Panc1 (cell line): Measurements from ENCODE around the gene POLR1G.

ENCODE experiments used
- CTCF ChIP-seq: fragments of 450-650 bp; IDR thresholded peaks from 2 replicates; pipeline ENCODE4 v1.5.1; 2017; ENCODE audit warnings: mild to moderate bottlenecking
- POLR2AphosphoS5 ChIP-seq: IDR thresholded peaks from 2 replicates; pipeline ENCODE4 v1.6.1; 2012; ENCODE audit warnings: mild to moderate bottlenecking, low read depth, low read length, moderate library complexity
- REST ChIP-seq, 2 experiments: IDR thresholded peaks; 2 replicates each; pipeline ENCODE4 v1.6.1; 2011 to 2012; ENCODE audit warnings: low read depth in 2 of 2, control low read depth in 1 of 2, low read length in 1 of 2, mild to moderate bottlenecking in 1 of 2, moderate library complexity in 1 of 2; ENCODE audit not compliant: insufficient read depth in 1 of 2
- SIN3A ChIP-seq: IDR thresholded peaks from 2 replicates; pipeline ENCODE4 v1.6.1; 2012; ENCODE audit warnings: low read depth, mild to moderate bottlenecking, low read length, moderate library complexity, borderline replicate concordance; ENCODE audit not compliant: insufficient read depth

- TF ChIP-seq CTCF (no peak), POLR2AphosphoS5 (no peak), SIN3A (no peak), REST (IDR thresholded peaks at IDR 0.05; ENCODE audit: insufficient read depth in 1 of 2, low read depth in 2 of 2, low read length in 1 of 2) (no peak)
Measured at GRCh38 chr19:45414468-45414867, 8.0 kb downstream of the POLR1G start.
